Astrocyte of the cerebellum (primary cell): ENCODE data around the gene PLA2G4E.

Experiments
- DNase-seq: peaks from one replicate; pipeline ENCODE4 v3.0.0-alpha.2; 2011; ENCODE audit warnings: low read depth
- H3K4me3 ChIP-seq: 2 replicates; pipeline ENCODE4 v1.5.1; 2011; ENCODE audit warnings: mild to moderate bottlenecking, low read depth, low read length, moderate library complexity
- in situ Hi-C: cut with HindIII; loops from 2 replicates; pipeline ENCODE4 v1.10.0; 2017; ENCODE audit warnings: low sequenced_read_pairs
- TF ChIP-seq, protein P1 (sequence below): IDR thresholded peaks from 2 replicates; pipeline ENCODE4 v1.5.1; 2012; ENCODE audit warnings: low read length, low read depth, moderate library complexity, mild to moderate bottlenecking; ENCODE audit errors: missing control alignments

The PLA2G4E gene

DNA sequence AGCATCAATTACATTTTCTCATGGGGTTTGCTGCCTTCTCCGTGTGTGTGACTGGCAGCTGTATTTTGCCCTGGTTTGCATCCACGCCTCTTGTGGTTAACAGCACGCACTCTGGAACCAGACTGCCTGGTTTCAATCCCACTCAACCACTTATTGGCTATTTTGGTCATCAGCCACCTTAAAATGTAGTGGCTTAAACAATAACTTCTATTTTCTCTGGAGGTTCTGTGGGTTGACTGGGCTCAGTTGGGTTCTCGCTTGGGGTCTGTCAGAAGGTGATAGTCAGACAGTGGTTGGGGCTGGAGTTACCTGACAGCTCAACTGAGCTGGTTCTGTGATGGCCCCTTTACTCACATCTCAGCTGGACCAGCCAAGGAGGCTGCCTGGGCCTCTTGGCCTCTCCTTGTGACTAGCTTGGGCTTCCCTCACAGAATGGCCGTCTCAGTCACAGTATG, 85.2 kb downstream of the PLA2G4E start:
- in situ Hi-C loops, result no loop called here
- TF ChIP-seq, protein P1, sequence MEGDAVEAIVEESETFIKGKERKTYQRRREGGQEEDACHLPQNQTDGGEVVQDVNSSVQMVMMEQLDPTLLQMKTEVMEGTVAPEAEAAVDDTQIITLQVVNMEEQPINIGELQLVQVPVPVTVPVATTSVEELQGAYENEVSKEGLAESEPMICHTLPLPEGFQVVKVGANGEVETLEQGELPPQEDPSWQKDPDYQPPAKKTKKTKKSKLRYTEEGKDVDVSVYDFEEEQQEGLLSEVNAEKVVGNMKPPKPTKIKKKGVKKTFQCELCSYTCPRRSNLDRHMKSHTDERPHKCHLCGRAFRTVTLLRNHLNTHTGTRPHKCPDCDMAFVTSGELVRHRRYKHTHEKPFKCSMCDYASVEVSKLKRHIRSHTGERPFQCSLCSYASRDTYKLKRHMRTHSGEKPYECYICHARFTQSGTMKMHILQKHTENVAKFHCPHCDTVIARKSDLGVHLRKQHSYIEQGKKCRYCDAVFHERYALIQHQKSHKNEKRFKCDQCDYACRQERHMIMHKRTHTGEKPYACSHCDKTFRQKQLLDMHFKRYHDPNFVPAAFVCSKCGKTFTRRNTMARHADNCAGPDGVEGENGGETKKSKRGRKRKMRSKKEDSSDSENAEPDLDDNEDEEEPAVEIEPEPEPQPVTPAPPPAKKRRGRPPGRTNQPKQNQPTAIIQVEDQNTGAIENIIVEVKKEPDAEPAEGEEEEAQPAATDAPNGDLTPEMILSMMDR, result no peak
- no peak overlapping the region for H3K4me3 ChIP-seq
- no peak for DNase-seq

DNA sequence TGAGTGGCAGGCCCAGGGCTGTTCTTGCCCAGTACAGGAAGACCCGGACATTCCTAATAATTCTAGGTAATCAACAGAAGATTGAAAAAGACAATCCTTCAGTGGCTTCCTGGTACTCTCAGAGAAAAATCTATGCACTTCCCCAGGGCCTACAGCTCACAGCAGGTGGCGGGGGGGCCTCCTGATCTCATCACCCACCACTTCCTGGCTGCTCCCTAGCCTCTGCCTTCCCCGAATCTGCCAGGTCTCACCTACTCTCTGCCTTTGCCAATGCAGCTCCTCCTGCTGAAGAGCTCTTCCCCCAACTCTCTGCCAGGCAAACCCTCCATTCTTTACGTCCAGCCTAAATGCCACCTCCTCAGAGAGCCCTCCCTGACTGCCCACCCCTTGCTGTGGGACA, 86.0 kb downstream of the PLA2G4E start:
- H3K4me3 ChIP-seq, result no peak overlapping the region

DNA sequence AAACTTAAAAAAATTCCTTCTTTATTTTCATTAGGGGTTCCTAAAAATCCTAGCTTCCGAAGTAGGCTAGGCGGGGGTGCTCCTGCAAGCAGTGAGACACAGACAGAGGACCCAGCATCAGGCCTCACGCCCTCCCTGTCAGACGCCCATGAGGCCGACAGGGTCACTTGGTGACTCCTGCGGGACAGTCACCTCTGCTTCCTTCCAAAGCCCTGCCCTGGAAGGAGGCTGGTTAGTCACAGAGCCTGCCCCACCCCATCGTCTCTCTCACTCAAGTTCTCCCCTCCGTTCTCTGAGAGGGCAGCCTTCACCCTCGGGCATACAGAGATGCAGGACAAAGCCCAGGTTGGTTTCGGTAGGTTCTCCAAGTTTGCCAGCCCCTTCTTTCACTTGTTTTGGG, 87.1 kb downstream of the PLA2G4E start:
- no peak for DNase-seq
- no peak overlapping the region for H3K4me3 ChIP-seq
- in situ Hi-C loops, result no loop called here
- TF ChIP-seq, protein P1, result no peak

More for the DNA sequence above, 86.0 kb downstream of the PLA2G4E start:
- in situ Hi-C loops, result no loop called here
- no peak for DNase-seq
- TF ChIP-seq, protein P1, result no peak

DNA sequence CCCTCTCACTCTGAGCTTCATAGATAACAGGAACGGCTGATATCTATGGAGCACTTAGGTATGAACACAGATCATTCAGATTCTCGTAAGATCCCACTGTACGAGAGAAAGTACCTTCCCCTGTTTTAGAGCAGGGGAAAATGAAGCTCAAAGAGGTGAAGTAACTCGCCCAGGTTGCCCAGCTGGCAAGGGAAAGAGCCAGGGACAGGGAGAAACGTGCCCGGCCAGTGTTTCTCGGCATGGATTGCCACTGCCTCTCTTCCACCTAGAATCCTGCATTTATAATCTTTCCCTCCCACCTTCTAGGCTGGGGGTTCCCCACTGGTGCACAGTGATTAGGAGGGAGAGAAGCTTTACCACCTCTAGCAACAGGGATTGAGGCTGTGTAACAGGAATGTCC, 87.5 kb downstream of the PLA2G4E start:
- TF ChIP-seq, protein P1, result no peak
- in situ Hi-C loops, result no loop called here
- DNase-seq, result no peak
- H3K4me3 ChIP-seq, result no peak overlapping the region

DNA sequence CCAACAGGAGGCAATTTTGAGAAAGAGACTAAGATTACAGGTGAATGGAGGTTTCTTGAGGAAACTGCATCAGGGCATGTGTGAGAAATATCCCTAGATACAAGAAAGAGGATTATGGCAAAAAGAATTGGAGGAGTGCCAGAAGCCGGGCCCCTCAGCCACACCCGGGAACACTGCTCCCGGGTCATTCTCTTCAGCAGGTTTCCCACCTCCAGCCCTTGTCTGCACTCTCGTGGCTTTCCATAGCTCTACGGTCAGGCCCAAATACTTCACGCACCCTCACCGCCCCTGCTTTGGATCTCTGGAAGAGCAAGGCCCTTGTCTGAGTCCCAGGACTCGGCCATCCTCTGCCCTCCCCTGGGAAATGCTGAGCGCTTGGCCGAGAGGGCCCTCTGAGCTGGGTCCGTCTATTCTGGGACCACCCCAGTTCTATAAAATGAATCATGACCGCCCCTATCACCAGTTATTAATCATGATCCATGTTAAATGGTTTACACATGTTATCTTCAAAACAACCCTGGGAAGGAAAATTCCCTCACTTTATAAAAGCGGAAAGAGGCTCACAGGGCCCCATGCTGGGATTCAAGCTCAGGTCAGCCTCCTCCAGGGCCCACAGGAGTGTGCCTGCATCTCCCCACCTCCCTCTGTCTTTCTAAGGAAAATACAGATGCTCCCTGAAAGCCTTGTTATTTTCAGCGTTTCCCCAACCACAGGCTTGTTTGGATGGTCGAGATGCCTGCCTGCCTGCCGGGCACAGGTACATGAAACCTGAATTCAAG, 88.1 kb downstream of the PLA2G4E start:
- DNase-seq, result no peak
- in situ Hi-C loops, result no loop called here
- TF ChIP-seq, protein P1, result no peak

DNA sequence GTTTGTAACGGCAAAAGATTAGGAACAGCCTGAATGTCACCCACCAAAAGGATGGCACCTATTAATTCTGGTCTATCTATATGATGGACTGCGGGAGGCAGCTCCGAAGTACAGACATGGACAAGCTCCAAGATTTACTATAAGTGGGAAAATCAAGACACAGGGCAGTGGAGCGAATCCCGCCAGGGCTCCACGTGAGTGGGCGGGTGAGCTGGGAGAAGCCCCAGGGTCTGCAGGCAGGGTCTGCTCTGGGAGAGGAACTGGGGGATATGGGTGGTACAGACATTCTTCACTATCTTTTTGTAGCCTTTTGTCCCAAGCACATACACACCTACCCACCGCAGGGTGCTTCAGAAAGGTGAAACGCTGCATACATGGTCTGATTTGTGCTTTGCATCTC, 88.7 kb downstream of the PLA2G4E start:
- H3K4me3 ChIP-seq, result no peak overlapping the region
- in situ Hi-C loops, result no loop called here
- DNase-seq, result no peak
- TF ChIP-seq, protein P1, result no peak

More for the DNA sequence above, 88.1 kb downstream of the PLA2G4E start:
- H3K4me3 ChIP-seq, result no peak overlapping the region
